WTC11 (cell line): ENCODE results near the gene PDLIM4.

ENCODE experiments used
- CREB1 ChIP-seq: sonication (generic); formaldehyde crosslinking; IDR thresholded peaks from 2 replicates; pipeline ENCODE4 v1.8.0; 2023; ENCODE audit warnings: mild to moderate bottlenecking, missing genetic modification reagents
- JUN ChIP-seq: sonication (generic); formaldehyde crosslinking; IDR thresholded peaks from 2 replicates; pipeline ENCODE4 v1.8.0; 2023; ENCODE audit warnings: mild to moderate bottlenecking, missing genetic modification reagents
- NR3C1 ChIP-seq: sonication (generic); formaldehyde crosslinking; conservative IDR thresholded peaks from 2 replicates; pipeline ENCODE4 v1.8.1; 2023; ENCODE audit warnings: low read depth, mild to moderate bottlenecking, missing genetic modification reagents
- TEAD1 ChIP-seq: sonication (generic); formaldehyde crosslinking; IDR thresholded peaks from 2 replicates; pipeline ENCODE4 v1.8.0; 2022; ENCODE audit warnings: mild to moderate bottlenecking, missing genetic modification reagents
- TEAD4 ChIP-seq: sonication (generic); formaldehyde crosslinking; IDR thresholded peaks from 2 replicates; pipeline ENCODE4 v1.8.0; 2022; ENCODE audit warnings: mild to moderate bottlenecking, missing genetic modification reagents
- ZBTB21 ChIP-seq: sonication (generic); formaldehyde crosslinking; IDR thresholded peaks from 2 replicates; pipeline ENCODE4 v1.8.1; 2023; ENCODE audit warnings: mild to moderate bottlenecking, missing genetic modification reagents, borderline replicate concordance
- ZNF232 ChIP-seq: sonication (generic); formaldehyde crosslinking; IDR thresholded peaks from 2 replicates; pipeline ENCODE4 v1.8.0; 2022; ENCODE audit warnings: mild to moderate bottlenecking, missing genetic modification reagents
- TF ChIP-seq, protein P1 (sequence below): fragments of 250-450 bp; sonication (Bioruptor Pico); IDR thresholded peaks from 2 replicates; pipeline ENCODE4 v2.1.2; 2022; ENCODE audit warnings: mild to moderate bottlenecking, moderate library complexity
- TF ChIP-seq, protein P2 (sequence below): fragments of 200-600 bp; IDR thresholded peaks from 2 replicates; pipeline ENCODE4 v1.8.0; 2022; ENCODE audit warnings: antibody characterized with exemption
- TF ChIP-seq, protein P3 (sequence below): sonication (generic); formaldehyde crosslinking; IDR thresholded peaks from 2 replicates; pipeline ENCODE4 v1.8.0; 2022; ENCODE audit warnings: mild to moderate bottlenecking, missing genetic modification reagents
- TF ChIP-seq, protein P4 (sequence below): sonication (generic); formaldehyde crosslinking; IDR thresholded peaks from 2 replicates; pipeline ENCODE4 v1.8.1; 2022; ENCODE audit warnings: low read depth, mild to moderate bottlenecking, moderate library complexity, missing genetic modification reagents, borderline replicate concordance
- TF ChIP-seq, protein P5 (sequence below): sonication (generic); formaldehyde crosslinking; IDR thresholded peaks from 2 replicates; pipeline ENCODE4 v1.8.1; 2022; ENCODE audit warnings: mild to moderate bottlenecking, moderate library complexity, missing genetic modification reagents

DNA sequence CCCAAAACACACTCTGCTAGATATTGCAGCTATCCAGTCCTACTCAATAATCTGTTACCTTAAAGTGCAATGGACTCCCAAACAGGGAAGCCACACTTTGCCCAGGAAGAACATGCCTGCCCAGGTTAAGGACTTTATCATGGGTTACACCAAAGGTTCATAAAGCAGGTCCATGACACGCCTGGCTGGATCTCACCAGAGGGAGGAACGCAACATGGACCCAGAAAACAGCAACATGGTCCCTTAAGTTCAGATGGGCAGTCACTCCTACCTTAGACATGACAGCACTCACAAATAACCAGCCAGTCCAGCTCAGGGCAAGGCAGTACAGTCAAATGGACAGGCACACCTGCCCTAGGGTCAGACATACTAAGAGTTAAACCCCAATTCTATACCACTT lies 33.6 kb upstream of the PDLIM4 start:
- TF ChIP-seq, protein P1, sequence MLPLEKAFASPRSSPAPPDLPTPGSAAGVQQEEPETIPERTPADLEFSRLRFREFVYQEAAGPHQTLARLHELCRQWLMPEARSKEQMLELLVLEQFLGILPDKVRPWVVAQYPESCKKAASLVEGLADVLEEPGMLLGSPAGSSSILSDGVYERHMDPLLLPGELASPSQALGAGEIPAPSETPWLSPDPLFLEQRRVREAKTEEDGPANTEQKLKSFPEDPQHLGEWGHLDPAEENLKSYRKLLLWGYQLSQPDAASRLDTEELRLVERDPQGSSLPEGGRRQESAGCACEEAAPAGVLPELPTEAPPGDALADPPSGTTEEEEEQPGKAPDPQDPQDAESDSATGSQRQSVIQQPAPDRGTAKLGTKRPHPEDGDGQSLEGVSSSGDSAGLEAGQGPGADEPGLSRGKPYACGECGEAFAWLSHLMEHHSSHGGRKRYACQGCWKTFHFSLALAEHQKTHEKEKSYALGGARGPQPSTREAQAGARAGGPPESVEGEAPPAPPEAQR: no peak
- TF ChIP-seq, protein P2, sequence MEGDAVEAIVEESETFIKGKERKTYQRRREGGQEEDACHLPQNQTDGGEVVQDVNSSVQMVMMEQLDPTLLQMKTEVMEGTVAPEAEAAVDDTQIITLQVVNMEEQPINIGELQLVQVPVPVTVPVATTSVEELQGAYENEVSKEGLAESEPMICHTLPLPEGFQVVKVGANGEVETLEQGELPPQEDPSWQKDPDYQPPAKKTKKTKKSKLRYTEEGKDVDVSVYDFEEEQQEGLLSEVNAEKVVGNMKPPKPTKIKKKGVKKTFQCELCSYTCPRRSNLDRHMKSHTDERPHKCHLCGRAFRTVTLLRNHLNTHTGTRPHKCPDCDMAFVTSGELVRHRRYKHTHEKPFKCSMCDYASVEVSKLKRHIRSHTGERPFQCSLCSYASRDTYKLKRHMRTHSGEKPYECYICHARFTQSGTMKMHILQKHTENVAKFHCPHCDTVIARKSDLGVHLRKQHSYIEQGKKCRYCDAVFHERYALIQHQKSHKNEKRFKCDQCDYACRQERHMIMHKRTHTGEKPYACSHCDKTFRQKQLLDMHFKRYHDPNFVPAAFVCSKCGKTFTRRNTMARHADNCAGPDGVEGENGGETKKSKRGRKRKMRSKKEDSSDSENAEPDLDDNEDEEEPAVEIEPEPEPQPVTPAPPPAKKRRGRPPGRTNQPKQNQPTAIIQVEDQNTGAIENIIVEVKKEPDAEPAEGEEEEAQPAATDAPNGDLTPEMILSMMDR: no peak
- TF ChIP-seq NR3C1 (no peak), TEAD1 (no peak), ZNF232 (CRISPR knock-in tag) (no peak), CREB1 (no peak), JUN (CRISPR knock-in tag) (no peak), ZBTB21 (CRISPR knock-in tag) (no peak), TEAD4 (CRISPR knock-in tag) (no peak)
- TF ChIP-seq, protein P3, sequence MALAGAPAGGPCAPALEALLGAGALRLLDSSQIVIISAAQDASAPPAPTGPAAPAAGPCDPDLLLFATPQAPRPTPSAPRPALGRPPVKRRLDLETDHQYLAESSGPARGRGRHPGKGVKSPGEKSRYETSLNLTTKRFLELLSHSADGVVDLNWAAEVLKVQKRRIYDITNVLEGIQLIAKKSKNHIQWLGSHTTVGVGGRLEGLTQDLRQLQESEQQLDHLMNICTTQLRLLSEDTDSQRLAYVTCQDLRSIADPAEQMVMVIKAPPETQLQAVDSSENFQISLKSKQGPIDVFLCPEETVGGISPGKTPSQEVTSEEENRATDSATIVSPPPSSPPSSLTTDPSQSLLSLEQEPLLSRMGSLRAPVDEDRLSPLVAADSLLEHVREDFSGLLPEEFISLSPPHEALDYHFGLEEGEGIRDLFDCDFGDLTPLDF (CRISPR knock-in tag): no peak
- TF ChIP-seq, protein P4, sequence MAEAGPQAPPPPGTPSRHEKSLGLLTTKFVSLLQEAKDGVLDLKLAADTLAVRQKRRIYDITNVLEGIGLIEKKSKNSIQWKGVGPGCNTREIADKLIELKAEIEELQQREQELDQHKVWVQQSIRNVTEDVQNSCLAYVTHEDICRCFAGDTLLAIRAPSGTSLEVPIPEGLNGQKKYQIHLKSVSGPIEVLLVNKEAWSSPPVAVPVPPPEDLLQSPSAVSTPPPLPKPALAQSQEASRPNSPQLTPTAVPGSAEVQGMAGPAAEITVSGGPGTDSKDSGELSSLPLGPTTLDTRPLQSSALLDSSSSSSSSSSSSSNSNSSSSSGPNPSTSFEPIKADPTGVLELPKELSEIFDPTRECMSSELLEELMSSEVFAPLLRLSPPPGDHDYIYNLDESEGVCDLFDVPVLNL: no peak
- TF ChIP-seq, protein P5, sequence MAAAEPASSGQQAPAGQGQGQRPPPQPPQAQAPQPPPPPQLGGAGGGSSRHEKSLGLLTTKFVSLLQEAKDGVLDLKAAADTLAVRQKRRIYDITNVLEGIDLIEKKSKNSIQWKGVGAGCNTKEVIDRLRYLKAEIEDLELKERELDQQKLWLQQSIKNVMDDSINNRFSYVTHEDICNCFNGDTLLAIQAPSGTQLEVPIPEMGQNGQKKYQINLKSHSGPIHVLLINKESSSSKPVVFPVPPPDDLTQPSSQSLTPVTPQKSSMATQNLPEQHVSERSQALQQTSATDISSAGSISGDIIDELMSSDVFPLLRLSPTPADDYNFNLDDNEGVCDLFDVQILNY: no peak
